ENCODE measurements around the gene NFU1.

NFU1 gene

DNA sequence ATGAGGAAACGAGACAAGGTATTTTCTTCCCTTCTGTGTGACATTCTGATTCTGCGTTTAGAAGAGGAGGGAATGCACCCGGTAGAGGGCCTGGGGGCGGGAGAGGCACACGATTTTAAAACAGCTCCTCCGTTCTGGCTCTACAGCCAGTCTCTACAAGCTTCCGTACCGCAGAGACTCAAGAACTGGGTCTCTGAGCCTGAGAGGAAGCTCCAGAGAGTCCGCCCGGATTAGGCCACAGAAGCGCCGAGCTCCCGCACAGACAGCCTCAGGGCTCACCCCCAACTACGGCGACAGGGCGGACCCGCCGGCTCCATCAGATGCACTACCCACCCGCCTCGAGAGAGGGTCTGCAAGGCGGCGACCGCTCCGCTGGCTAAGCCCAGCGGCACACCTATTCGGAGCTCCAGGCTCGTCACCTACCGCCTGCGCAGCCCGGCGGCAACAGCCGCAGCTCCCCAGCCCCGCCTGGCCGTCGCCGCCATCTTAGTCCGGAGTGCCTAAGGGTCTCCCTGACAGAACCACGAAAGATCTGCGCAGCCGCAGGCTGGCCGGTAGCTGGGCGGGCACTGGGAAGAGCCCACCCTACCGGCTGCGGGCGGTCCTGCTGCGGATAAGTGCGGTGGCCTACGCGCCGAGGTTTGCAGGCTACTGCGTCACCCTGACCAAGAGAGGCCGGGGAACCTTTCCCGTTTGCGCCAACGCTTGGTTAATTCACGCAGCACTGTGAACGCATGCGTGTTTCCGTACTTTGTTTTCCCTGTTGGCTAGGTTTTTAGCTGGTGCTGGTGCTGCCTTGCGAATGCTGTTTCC, at the start of gene NFU1:
NFU1 (minus strand) TSS at position 498 of the 813 bp plus-strand sequence; CDS start at position 485, 13 bp downstream.
- DNase-seq: peak; percentile 95

DNA sequence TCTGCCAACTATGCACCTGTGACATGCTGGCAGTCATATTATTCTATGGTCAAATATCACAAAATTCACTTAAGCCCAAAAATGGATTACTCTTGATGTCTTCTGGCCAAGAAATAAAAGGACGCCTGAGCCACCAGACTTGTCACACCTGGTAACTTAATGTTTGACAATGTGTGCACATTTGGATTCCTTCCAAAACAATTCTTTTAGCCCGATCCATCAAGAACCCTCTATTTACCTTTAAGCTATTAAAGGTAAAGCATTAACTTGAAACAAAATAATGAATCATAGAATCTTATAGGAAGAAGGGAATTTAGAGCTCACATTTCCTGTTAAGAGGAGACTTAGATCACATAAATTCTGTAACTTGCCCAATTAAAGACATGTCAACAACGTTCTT, 46.5 kb upstream of the NFU1 start:
- DNase-seq: no peak

DNA sequence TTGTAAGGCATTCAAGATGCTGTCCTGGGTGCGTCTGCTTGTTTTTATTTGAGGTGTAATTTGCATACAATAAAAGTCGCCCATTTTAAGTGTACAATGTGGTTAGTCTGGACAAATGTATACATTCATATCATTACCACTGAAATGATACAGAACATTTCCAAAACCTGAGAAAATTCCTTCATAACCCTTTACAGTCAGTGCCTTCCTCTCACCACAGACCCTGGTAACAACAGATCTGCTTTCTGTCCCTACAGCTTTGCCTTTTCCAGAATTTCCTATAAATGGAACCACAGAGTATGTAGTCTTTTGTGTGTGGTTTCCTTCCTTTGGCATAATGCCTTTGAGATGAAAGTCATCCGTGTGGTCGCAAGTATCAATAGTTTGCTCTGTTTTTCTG, 45.8 kb upstream of the NFU1 start:
- DNase-seq: no peak

DNA sequence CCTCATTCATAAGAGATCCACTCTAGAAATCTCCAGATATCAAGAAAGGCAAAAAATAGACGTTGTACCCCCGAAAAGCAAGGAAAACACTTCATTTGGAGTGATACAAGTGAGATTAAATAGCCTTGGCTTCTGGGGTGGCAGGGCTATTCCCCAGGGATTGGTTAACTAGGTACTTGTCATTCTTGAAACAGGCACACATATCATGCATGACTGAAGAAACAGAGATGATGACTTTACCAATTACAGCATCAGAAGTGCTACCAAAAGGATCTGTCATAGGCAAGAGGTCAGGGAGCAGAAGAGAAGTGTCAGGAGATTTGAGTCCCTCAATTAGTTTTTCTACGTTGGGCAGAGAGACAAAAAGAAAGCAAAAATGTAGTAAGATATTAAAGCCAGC, 45.2 kb upstream of the NFU1 start:
- no peak for DNase-seq

DNA sequence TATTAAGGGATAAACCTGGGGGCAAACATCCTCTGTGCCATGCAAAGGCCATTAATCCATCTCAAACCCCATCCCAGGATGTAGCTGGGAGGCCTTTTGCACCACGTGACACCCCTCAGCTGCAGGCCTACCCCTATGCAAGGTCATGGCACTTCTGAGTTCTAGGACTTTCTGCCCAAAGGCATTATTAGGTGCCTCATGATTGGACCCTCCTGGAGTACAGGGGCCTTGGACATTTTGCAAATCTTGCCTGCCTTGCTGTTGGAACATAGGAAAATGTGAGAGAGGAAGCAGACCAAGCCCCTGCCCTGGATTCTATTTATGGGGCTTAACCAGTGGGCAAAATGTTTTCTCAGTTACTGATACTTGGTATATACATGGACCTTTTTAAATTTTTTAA, 44.2 kb upstream of the NFU1 start:
- no peak for DNase-seq

DNA sequence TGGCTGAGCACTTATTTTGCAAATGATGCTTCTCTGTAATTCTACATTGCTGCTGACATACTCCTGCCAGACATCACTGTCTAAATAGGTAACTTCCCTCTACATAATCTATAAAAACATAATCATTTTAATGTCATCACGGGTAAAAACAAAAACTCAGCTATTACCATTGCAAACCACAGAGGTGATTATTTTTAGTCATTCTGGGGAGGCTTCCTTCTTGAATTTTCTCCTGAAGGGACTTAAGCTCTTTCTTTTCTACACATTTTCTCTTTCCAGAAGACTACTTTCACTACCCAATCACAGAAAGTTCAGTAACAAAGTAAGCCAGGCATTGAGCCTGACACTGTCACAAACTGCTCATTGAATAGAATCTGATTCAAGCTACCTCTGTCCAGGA, 40.4 kb upstream of the NFU1 start:
- no peak for DNase-seq

DNA sequence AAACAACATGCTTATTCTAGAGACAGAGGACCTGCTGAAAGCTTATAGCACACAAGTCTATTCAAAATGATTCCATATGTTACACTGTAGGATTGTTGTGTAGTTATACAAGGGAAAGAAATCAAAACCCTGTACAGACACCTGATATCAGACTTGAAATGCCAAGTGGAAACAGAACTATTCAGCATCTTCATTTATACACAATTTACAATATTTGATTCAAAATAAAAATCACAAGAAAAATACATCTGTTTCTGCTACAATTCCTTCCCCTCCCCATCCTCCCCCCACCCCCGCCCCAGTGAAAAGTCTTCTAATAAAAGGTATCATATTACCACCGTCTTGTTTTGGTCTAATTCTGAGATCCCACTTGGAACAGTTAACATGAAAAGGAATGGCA, 37.5 kb upstream of the NFU1 start:
- no peak for DNase-seq

DNA sequence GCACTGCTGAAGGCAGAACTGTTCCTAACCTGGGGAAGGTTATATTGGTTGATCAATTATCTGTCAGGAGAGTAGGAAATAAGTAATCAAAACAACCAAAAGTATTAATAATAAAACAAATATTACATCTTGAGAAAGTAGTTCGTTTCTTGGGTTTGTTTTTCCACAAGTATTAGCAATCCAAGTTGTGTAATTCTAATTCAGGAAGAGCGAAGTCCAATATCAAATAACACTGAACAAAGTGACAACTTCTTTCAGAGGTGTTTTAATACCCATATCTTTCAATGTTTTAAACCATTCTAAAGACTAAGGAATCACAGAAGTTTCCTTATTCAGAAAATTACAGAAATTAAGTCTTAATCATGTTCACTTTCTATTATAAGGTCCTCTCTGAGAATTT, 34.6 kb upstream of the NFU1 start:
- no peak for DNase-seq

DNA sequence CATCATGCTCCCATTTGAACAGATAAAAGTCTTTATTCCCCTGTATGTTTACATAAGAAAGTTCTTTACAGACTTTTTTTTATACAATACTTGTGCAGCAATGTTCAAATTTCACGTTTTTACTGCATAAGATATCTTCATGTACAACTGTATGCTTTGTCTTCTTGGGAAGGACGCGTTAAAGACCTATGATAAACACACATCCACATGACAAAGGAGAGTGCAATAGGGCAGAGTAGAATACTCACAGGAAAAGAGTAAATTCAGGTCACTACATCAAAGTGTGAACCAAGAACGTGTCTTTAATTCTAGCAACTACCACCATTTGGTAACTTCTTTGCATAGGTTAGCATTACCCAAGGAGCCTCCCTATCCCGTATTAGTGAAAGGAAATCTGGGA, 33.7 kb upstream of the NFU1 start:
- DNase-seq: no peak

DNA sequence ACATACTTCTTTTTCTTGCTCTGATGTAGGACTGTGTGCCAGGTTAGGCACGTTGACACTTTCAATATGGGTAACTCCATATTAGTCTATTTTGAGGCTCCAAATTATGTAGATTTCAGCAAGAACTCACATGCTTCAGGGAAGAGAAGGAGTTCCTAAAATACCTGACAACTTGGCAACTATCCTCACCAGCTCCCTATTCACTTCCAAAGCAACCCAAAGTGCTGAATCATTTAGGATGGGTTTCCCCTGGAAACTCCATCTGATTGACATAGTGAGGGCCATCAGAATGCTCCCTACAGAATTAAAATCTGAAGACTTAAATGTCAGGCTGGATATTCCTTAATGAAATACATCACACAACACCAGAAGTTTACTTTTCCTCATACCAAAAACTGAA, 32.5 kb upstream of the NFU1 start:
- DNase-seq: no peak

DNA sequence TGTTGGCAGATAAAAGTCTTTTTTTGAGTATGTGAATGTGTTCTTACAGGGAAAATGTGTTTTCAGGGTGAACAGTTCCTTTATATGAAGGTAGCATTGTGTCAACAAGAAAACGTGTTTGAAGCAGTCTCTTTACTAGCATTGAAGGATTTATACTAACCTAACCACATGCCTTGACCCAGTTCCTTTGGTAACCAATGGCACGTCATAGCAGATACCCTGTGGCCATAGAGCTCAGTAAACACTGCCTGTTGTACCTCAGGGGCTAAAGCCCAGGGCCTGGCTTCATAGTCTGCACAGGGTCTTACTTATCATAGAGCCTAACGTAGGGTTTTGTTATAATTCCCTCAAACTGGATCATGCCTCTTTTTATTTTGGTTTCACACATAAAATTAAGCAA, 32.1 kb upstream of the NFU1 start:
- no peak for DNase-seq

DNA sequence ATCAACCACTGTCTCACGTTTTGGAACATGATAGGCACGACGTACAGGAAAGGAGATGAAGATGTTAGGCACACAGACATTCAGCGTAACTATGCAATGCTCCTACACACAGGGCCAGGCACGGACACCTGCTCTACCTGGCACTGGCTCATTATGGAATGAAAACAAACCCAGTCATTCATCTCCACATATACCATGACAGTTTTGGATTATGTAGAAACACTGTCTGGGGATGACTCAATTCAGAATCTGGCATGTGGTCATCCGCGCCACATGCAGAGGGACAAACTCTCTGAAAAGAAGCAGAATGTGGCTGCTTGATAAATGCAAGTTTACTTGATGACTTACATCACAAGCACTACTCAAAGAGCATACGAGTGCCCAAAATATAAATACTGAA, 29.5 kb upstream of the NFU1 start:
- DNase-seq: no peak

DNA sequence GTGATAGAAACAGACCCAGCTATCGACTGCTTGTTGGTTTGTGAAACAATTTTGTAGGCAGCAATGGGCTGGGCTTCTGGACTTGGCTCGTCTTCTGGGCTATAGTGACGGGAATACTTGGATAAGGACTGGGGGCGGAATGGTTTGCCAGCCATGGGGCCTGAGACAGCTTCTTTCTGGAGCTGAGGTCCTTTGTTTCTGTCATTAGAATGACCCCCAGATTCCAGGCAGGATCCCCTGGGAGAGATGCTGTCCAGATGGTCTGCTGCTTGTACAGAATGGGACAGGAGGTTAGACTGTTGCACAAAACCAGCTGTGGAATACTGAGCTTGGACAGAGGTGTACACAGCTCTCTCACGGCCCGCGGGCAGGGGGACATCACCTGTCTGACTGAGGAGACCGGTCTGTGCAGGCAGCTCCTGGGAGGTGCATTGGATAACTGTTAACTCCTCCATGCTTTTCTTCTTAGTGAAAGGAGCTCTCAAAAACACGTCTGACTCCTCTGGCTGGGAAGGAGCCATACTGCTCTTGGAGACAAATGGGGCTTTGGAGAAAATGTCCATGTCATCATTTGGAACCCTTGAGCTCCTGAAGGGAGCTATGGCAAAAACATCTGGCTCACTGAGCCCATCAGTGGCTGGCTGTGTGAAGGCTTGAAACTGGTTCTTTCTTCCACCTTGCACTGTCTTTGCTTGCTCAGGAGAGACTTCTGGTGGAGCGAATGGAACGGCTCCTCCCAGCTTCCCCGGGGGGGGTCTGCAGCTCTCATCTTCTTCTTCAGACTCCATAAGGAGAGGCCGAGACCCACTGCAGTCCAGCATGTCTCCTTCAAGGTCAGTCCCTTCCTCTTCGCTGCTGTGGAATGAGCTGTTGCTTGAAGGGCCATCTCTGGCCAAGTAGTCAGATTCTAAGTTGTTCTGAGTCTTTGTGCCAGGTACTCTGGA, 28.6 kb upstream of the NFU1 start:
- DNase-seq: no peak

DNA sequence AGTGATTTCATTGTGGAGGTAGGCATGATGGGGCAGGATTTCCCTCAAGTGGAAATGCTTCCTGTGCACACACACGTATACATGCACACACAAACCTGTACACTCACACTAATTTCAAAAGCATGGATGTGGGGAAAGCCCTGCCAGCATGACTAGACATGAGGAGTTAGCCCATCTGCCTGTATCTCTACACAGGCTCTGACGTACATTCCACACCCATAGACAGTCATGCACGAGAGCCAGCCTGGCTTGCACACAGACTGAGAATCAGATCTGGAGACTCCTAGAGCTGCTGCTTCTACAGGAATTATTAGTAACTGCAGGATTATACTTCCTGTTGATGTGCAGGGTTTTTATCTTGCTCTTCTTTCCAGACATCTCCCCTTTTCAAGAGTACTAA, 27.3 kb upstream of the NFU1 start:
- no peak for DNase-seq

DNA sequence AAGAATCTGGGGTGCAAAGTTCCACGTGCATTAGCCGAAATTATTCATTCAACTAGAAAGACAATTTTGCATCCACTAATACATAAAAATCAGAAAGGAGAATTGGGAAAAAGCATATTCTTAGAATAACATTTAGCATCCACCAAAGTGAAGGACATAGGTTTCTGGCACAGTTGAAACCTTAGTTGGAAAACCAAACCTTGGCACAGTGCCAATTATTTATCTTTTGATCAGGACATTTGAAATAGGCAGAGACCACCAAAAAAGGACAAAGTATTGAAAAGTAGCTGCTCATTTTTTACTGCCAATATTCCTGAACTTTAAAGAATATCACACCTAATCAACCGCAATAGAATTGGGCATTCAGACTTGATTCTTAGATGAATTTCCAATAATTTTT, 25.5 kb upstream of the NFU1 start:
- DNase-seq: no peak

DNA sequence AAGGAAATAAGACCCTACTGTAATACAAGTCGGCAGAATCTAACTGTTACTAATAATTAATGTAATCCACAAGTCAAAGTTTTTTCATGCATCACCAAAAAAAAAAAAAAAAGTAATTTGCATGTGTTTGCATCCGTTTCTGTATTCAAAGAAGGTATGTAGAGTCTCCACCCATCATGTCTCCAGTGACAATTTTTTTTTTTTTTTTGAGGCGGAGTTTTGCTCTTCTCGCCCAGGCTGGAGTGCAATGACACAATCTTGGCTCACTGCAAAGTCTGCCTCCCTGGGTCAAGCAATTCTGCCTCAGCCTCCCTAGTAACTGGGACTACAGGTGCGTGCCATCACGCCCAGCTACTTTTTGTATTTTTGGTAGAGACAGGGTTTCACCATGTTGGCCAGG, 24.2 kb upstream of the NFU1 start:
- DNase-seq: no peak

DNA sequence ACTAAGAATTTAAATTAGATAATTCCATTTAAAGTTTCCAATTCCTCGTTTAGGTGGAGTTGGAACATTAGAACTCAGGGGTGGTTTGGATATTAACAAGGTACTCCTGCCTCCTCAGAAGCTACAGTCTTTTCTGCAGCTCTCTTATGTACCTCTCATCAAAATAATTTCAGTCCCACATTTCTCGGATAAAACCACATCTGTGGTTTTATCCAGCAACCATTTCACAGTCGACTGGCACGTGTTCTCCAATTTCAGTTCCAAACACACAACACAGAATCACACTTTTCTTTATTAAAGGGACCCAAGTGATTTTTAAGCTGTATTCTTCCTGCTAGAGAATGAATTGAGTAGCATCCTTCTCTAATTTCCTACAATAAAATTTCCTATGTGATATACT, 22.7 kb upstream of the NFU1 start:
- no peak for DNase-seq

DNA sequence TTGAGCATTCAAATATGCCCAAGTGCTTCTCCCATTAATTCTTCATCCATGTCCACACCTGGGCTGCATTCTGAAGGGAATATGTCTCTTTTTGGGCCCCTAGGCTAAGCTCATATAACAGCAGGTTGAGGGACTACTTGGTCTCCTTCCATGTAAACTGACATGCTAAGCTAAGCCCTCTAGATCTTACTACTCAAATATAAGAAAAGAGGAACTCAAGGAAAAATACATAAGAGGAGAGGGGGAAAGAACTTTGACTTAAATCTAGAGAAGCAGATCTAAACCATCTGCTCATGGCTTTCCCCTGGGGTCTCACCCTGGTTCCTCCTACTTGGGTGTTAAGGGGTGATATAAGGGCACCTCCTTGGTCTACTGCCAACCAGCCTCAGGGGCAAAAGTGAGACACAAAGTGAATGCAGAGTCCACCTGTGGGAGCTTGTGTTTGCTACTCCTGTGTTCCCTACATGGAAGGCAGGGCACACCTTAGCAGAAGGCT, 19.8 kb upstream of the NFU1 start:
- peak; percentile 22 for DNase-seq

DNA sequence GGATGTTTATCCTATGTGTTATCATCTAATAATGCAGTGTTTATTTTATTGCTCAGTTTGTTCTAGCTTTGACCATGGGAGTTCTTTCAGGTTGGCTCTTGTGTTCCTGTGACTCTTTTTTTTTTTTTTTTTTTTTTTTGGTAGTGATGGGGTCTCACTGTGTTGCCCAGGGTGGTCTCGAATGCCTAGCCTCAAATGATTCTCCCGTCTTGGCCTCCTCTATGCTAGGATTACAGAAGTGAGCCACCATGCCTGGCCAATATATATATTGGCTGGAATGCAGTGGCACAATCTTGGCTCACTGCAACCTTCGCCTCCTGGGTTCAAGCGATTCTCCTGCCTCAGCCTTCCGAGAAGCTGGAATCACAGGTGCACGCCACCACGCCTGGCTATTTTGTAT, 18.9 kb upstream of the NFU1 start:
- no peak for DNase-seq

DNA sequence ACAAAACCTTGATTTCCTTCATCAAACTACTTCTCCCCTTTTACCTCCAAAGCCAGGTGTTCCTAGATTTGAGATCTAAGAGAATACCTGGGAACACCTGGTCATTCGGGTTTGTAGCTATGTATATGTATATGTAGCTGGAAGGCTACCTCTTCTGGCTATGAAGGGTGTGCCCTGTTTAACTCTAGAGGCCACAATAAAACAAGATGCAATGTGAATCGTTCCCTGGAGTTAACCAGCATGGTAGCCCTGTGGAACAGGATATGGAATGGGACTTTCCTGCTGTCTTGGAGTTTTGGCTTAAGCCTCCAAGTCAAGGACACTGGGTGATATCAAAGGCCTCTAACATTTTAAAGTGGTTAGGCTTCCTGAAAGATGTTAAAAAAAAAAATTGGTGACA, 17.7 kb upstream of the NFU1 start:
- no peak for DNase-seq

DNA sequence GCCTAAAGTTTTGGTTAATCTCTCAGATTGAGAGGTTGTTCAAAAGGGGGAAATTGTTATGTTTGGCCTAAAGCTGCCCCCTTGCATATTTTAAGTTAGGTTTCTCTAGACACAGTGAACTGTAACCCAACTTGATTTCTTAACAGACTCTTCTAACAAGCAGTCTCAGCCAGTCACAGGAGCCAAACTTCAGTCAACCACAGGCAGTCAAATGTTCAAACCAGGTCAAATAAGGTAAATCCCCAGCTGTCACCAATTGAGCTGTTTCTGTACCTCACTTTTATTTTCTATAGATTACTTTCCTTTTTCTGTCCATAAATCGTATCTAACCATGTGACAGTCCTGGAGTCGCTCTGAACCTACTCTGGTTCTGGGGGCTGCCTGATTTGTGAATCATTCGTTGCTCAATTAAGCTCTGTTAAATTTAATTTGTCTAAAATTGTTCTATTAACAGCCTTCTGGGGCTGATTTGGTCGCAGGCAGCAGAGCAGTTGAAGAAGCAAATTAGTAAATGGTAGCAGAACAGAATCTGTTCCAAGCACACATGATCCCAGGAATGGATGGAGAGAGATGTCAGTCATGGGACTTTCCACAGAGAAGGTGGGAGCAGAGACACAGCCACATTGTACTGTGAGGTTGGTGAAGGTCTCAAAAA, 16.4 kb upstream of the NFU1 start:
- DNase-seq: no peak

DNA sequence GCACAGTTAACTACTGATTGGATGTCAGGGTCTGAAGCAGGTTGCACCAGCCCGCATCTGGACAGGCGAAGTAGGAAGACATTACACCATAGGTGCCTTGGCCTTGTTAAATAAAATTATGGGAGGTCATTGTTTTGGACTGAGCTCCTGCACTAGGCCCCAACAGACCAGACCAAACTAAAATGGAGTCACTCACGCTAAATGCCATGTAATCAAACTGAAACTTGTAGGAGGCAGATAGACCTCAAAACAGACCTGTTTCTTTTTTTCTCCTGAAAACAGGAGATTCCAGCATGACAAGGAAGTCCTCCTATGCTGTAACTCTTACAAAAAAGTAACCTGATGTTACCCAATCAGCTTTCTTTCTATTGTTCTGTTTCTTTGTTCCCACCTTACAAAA, 15.5 kb upstream of the NFU1 start:
- DNase-seq: no peak

DNA sequence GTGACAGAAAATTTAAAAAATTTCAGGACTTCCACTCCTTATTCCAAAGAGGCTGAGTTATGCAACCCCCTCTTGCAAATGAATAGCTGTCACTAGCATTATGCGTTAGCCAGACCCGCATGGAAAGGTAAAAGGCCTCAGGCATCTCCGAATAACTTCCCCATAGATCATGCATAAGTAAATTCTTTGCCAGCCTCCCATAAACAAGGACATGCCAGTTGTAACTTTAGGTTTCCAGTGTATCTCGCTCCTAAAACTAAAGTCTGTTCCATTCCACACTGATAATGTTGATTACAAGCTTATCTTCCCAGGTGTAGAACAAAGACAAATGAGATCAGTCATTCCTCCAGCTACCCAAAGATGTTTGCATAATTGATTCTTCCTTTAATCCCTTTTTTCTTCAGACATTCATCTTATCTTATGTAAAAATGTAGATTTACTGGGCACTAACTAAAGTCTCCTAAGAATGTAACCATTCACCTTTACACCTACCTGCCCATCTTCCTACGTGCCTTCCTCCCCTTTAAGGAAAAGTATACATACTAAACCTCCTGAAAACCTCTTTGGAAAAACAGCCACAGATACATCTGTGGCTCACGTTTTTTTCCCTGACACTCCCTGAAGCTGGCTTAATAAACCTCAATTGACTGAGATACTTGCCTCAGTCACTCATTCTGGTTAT, 13.6 kb upstream of the NFU1 start:
- DNase-seq: no peak

Measured in hematopoietic multipotent progenitor cell treated with erythropoietin and hydrocortisone succinate and interleukin-3 and kit ligand, for 6 days (in vitro differentiated cells).